ENCODE measurements around the gene PCBP3. TPM values are rescaled to one million over a fixed set of nuclear protein-coding genes. Genes with fewer than 3 reads are reported as not detected.
A peak's percentile ranks its signal among the peaks of the same experiment; 100 is the strongest.

Gene PCBP3
- total and polyA plus RNA-seq, 10 of the 15 experiments (the other 5 are each of a cell fraction or from before 2014, with no cell fraction given): 0.09 to 1.3 (median 0.46) TPM; not detected in 3

GRCh38 chr21:45634511-45635183 is 8.9 kb upstream of the PCBP3 start (continued):
- TF ChIP-seq, protein P1, sequence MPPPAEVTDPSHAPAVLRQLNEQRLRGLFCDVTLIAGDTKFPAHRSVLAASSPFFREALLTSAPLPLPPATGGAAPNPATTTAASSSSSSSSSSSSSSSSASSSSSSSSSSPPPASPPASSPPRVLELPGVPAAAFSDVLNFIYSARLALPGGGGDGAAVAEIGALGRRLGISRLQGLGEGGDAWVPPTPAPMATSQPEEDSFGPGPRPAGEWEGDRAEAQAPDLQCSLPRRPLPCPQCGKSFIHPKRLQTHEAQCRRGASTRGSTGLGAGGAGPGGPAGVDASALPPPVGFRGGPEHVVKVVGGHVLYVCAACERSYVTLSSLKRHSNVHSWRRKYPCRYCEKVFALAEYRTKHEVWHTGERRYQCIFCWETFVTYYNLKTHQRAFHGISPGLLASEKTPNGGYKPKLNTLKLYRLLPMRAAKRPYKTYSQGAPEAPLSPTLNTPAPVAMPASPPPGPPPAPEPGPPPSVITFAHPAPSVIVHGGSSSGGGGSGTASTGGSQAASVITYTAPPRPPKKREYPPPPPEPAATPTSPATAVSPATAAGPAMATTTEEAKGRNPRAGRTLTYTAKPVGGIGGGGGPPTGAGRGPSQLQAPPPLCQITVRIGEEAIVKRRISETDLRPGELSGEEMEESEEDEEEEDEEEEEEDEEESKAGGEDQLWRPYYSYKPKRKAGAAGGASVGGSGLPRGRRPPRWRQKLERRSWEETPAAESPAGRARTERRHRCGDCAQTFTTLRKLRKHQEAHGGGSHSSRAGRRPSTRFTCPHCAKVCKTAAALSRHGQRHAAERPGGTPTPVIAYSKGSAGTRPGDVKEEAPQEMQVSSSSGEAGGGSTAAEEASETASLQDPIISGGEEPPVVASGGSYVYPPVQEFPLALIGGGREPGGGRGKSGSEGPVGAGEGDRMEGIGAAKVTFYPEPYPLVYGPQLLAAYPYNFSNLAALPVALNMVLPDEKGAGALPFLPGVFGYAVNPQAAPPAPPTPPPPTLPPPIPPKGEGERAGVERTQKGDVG (CRISPR knock-in tag; IDR thresholded peaks at IDR 0.05): no peak
- TF ChIP-seq MEF2A (IDR thresholded peaks at IDR 0.05; ENCODE audit: insufficient read depth, low read depth, low read length) (no peak), CEBPB (IDR thresholded peaks at IDR 0.05; ENCODE audit: borderline replicate concordance in 1 of 2, low read depth in 2 of 2, low read length in 2 of 2) (no peak), IRF4 (IDR thresholded peaks at IDR 0.05; ENCODE audit: low read depth, low read length) (no peak), BHLHE40 (IDR thresholded peaks at IDR 0.05; ENCODE audit: borderline replicate concordance in 1 of 2, low read depth in 2 of 2, low read length in 1 of 2) (no peak), SRF (IDR thresholded peaks at IDR 0.05; ENCODE audit: low read depth in 2 of 2, low read length in 2 of 2) (no peak), JUND (IDR thresholded peaks at IDR 0.05; ENCODE audit: low read depth, low read length) (no peak), ZBTB40 (IDR thresholded peaks at IDR 0.05; ENCODE audit: borderline replicate concordance) (0 out of 2 replicates have a peak, but pooled peaks have one; percentile 14), KLF5 (IDR thresholded peaks at IDR 0.05; ENCODE audit: partially characterized antibody) (no peak), NBN (IDR thresholded peaks at IDR 0.05) (peak; percentile 96), ZBED1 (IDR thresholded peaks at IDR 0.05; ENCODE audit: borderline replicate concordance) (no peak), TARDBP (IDR thresholded peaks at IDR 0.05; ENCODE audit: borderline replicate concordance) (no peak), BCL3 (IDR thresholded peaks at IDR 0.05; ENCODE audit: borderline replicate concordance, insufficient read depth, low read depth, low read length, poor library complexity, severe bottlenecking) (no peak), TCF12 (IDR thresholded peaks at IDR 0.05; ENCODE audit: low read depth, low read length) (no peak), CHD2 (IDR thresholded peaks at IDR 0.05; ENCODE audit: borderline replicate concordance, low read depth, low read length) (peak; percentile 46; the same call in 1 of the 2 replicates), IRF5 (IDR thresholded peaks at IDR 0.05; ENCODE audit: borderline replicate concordance) (no peak)
- TF ChIP-seq, protein P2, sequence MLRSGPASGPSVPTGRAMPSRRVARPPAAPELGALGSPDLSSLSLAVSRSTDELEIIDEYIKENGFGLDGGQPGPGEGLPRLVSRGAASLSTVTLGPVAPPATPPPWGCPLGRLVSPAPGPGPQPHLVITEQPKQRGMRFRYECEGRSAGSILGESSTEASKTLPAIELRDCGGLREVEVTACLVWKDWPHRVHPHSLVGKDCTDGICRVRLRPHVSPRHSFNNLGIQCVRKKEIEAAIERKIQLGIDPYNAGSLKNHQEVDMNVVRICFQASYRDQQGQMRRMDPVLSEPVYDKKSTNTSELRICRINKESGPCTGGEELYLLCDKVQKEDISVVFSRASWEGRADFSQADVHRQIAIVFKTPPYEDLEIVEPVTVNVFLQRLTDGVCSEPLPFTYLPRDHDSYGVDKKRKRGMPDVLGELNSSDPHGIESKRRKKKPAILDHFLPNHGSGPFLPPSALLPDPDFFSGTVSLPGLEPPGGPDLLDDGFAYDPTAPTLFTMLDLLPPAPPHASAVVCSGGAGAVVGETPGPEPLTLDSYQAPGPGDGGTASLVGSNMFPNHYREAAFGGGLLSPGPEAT (IDR thresholded peaks at IDR 0.05; ENCODE audit: low read depth): peak; percentile 80

Measured in GM12878 (cell line).